ENCODE data around the gene RFLNA. TPM values are rescaled to one million over a fixed set of nuclear protein-coding genes. Genes with fewer than 3 reads are reported as not detected.

Gene RFLNA
- total RNA-seq, 1 experiment from 2014 or later, result 10.6 TPM

GRCh38 chr12:124297856-124298255 is 3.0 kb downstream of the RFLNA start:
- Mint-ChIP-seq H3K4me1 (peaks cover 26 to 42% of the 10 kb centered on the region in 2 experiments), H3K27me3 (ENCODE audit: low read depth) (peaks cover 40% of the 10 kb centered on the region), H3K4me3 (no peak overlapping the region), H3K27ac (no peak overlapping the region), H3K36me3 (ENCODE audit: insufficient read depth in 1 of 3, low read depth in 3 of 3) (peaks cover 2 to 4% (median 2%) of the 10 kb centered on the region in 3 experiments; a peak in 3 of 7 replicates), H3K9me3 (peaks cover 0 to 2% of the 10 kb centered on the region in 2 experiments; a peak in 2 of 5 replicates)
- Histone ChIP-seq H3K14ac (ENCODE audit: insufficient read depth, low read length) (no peak overlapping the region; the same call in 1 of the 2 replicates), H3K23me2 (ENCODE audit: insufficient read length, low read depth, low read length, poor library complexity, severe bottlenecking) (peaks cover 8% of the 10 kb centered on the region), H2BK20ac (ENCODE audit: low read depth, low read length, poor library complexity, severe bottlenecking) (no peak overlapping the region), H3K79me1 (ENCODE audit: insufficient read depth, low read depth, low read length, poor library complexity, severe bottlenecking) (no peaks in the 10 kb centered on the region), H4K20me1 (ENCODE audit: control insufficient read depth, insufficient read depth, insufficient read length) (no peaks in the 10 kb centered on the region), H2BK5ac (ENCODE audit: insufficient read length, low read length) (no peak overlapping the region), H2BK12ac (ENCODE audit: insufficient read length, low read depth, low read length) (no peak overlapping the region), H4K91ac (ENCODE audit: insufficient read length, low read depth, low read length) (no peak overlapping the region), H2BK120ac (ENCODE audit: low read depth, low read length, poor library complexity, severe bottlenecking) (no peak overlapping the region), H3K9me3 (ENCODE audit: control insufficient read depth, low read depth, low read length) (no peaks in the 10 kb centered on the region), H3K79me2 (ENCODE audit: insufficient read depth, low read length) (no peaks in the 10 kb centered on the region), H3K9ac (ENCODE audit: extremely low read depth, insufficient read length, low read length) (no peak overlapping the region), H3K4me2 (ENCODE audit: insufficient read depth, insufficient read length, low read length) (no peak overlapping the region), H2AFZ (ENCODE audit: low read length) (no peak overlapping the region), H3T11ph (ENCODE audit: low read length) (no peak overlapping the region), H3K4ac (ENCODE audit: low read depth, low read length) (no peak overlapping the region), H3K23ac (ENCODE audit: insufficient read length, low read depth, low read length) (no peak overlapping the region), H3K18ac (ENCODE audit: insufficient read length, low read depth, low read length) (no peak overlapping the region), H3K4me1 (ENCODE audit: insufficient read depth, low read length) (peaks cover 3% of the 10 kb centered on the region; the same call in 1 of the 2 replicates), H3K27me3 (ENCODE audit: insufficient read depth, low read length) (no peaks in the 10 kb centered on the region; the same call in 1 of the 2 replicates), H3K56ac (ENCODE audit: insufficient read length, low read depth, low read length) (no peak overlapping the region), H4K8ac (replicated peaks; ENCODE audit: insufficient read length, low read depth, low read length) (no peak overlapping the region), H2AK5ac (ENCODE audit: insufficient read length, low read length) (no peak overlapping the region), H4K5ac (ENCODE audit: insufficient read length, low read depth, low read length) (no peak overlapping the region), H3K27ac (ENCODE audit: insufficient read length, low read depth, low read length) (no peak overlapping the region), H2BK15ac (ENCODE audit: low read depth, low read length) (no peak overlapping the region)
- TF ChIP-seq CTCF (conservative IDR thresholded peaks at IDR 0.05), result no peak
- DNase-seq, result no peak
- WGBS (ENCODE audit: extremely low coverage, insufficient read length, low lambda C conversion rate), result no CpG with 5 or more reads among the region's 19 CpGs
